HEK293T (cell line): ENCODE data around the gene MPRIP.

Source experiments
- ARNT ChIP-seq: fragments of 450-650 bp; IDR thresholded peaks from 2 replicates; pipeline ENCODE4 v1.6.1; 2017; ENCODE audit warnings: mild to moderate bottlenecking
- BHLHE40 ChIP-seq: fragments of 450-650 bp; IDR thresholded peaks from 2 replicates; pipeline ENCODE4 v1.6.1; 2016; ENCODE audit warnings: mild to moderate bottlenecking, moderate library complexity, borderline replicate concordance
- CTBP1 ChIP-seq: fragments of 450-650 bp; IDR thresholded peaks from 2 replicates; pipeline ENCODE4 v1.6.1; 2016; ENCODE audit warnings: borderline replicate concordance
- ELF4 ChIP-seq: fragments of 450-650 bp; IDR thresholded peaks from 2 replicates; pipeline ENCODE4 v1.6.1; 2017; ENCODE audit warnings: antibody characterized with exemption
- FOXA1 ChIP-seq: fragments of 450-650 bp; IDR thresholded peaks from 2 replicates; pipeline ENCODE4 v1.6.1; 2016; ENCODE audit warnings: mild to moderate bottlenecking
- FOXK2 ChIP-seq: fragments of 450-650 bp; IDR thresholded peaks from 2 replicates; pipeline ENCODE4 v1.6.1; 2016; ENCODE audit warnings: mild to moderate bottlenecking
- FOXM1 ChIP-seq: fragments of 450-650 bp; IDR thresholded peaks from 2 replicates; pipeline ENCODE4 v1.6.1; 2017; ENCODE audit warnings: mild to moderate bottlenecking, borderline replicate concordance
- HDGF ChIP-seq: fragments of 450-650 bp; IDR thresholded peaks from 2 replicates; pipeline ENCODE4 v1.6.1; 2017; ENCODE audit warnings: antibody characterized with exemption, borderline replicate concordance
- LEF1 ChIP-seq: fragments of 450-650 bp; IDR thresholded peaks from 2 replicates; pipeline ENCODE4 v1.6.1; 2017; ENCODE audit warnings: mild to moderate bottlenecking, borderline replicate concordance
- SP1 ChIP-seq: fragments of 450-650 bp; IDR thresholded peaks from 2 replicates; pipeline ENCODE4 v1.6.1; 2017
- SUZ12 ChIP-seq: fragments of 450-650 bp; IDR thresholded peaks from 2 replicates; pipeline ENCODE4 v1.6.1; 2016; ENCODE audit warnings: mild to moderate bottlenecking
- TARDBP ChIP-seq: fragments of 450-650 bp; IDR thresholded peaks from 2 replicates; pipeline ENCODE4 v1.6.1; 2016
- ZNF384 ChIP-seq: fragments of 450-650 bp; IDR thresholded peaks from 2 replicates; pipeline ENCODE4 v1.6.1; 2016
- TF ChIP-seq, protein P1 (sequence below): fragments of 450-650 bp; IDR thresholded peaks from 2 replicates; pipeline ENCODE4 v1.6.1; 2016

GRCh38 chr17:17070931-17071330, 28.7 kb downstream of the MPRIP start:
- TF ChIP-seq FOXK2 (no peak), HDGF (no peak), SUZ12 (no peak), LEF1 (no peak), SP1 (no peak), FOXA1 (no peak), ZNF384 (no peak), TARDBP (no peak), FOXM1 (no peak), BHLHE40 (no peak), ARNT (no peak), CTBP1 (no peak), ELF4 (no peak)
- TF ChIP-seq, protein P1, sequence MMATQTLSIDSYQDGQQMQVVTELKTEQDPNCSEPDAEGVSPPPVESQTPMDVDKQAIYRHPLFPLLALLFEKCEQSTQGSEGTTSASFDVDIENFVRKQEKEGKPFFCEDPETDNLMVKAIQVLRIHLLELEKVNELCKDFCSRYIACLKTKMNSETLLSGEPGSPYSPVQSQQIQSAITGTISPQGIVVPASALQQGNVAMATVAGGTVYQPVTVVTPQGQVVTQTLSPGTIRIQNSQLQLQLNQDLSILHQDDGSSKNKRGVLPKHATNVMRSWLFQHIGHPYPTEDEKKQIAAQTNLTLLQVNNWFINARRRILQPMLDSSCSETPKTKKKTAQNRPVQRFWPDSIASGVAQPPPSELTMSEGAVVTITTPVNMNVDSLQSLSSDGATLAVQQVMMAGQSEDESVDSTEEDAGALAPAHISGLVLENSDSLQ = no peak
